Measurements from ENCODE around the gene LYZL4. TPM values are rescaled to one million over a fixed set of nuclear protein-coding genes. Genes with fewer than 3 reads are reported as not detected.

LYZL4 gene
- total RNA-seq, 1 donor from 2014 or later, result not detected

GRCh38 chr3:42442640-42443039 lies 32.2 kb upstream of the LYZL4 start:
- POLR2A ChIA-PET, result no interaction called here
- CTCF ChIA-PET, result interaction anchor here (1.0 to 2.4 kb wide), 9 partner anchors 11 to 1864 kb away, joined by 3 to 40 read pairs (median 4); partner anchors contain the start of gene VIPR1

GRCh38 chr3:42441791-42442190 lies 31.4 kb upstream of the LYZL4 start:
- H3K27ac Mint-ChIP-seq, result no peak overlapping the region
- no peak overlapping the region for H3K4me3 Mint-ChIP-seq
- TF ChIP-seq CTCF (IDR thresholded peaks at IDR 0.05), result no peak
- ATAC-seq (ENCODE audit: low read depth) (no peak), DNase-seq (no peak)
- ChIA-PET CTCF (interaction anchor here (1.0 to 2.4 kb wide), 2 partner anchors 8 to 194 kb away, joined by 3 to 40 read pairs; no protein-coding TSS in a partner anchor), POLR2A (no interaction called here)
- no peaks in the 10 kb centered on the region for H3K9me3 Mint-ChIP-seq
- no peaks in the 10 kb centered on the region for H3K36me3 Mint-ChIP-seq (ENCODE audit: low read depth)
- H3K27me3 Mint-ChIP-seq, result peaks cover 9% of the 10 kb centered on the region
- peaks cover 2% of the 10 kb centered on the region for H3K4me1 Mint-ChIP-seq
- intact Hi-C loops (cut with micrococcal nuclease), result loop anchor here (5.0 kb wide), 2 partner anchors 101 to 1859 kb away; no protein-coding TSS in a partner anchor

More at GRCh38 chr3:42442640-42443039, 32.2 kb upstream of the LYZL4 start:
- Mint-ChIP-seq H3K36me3 (ENCODE audit: low read depth) (no peaks in the 10 kb centered on the region), H3K4me1 (peaks cover 2% of the 10 kb centered on the region), H3K27me3 (peaks cover 12% of the 10 kb centered on the region), H3K4me3 (no peak overlapping the region), H3K9me3 (no peaks in the 10 kb centered on the region), H3K27ac (no peak overlapping the region)
- no peak for DNase-seq
- intact Hi-C loops (cut with micrococcal nuclease), result loop anchor here (1.0 to 5.0 kb wide), 4 partner anchors 100 to 1860 kb away; no protein-coding TSS in a partner anchor
- ATAC-seq (ENCODE audit: low read depth), result no peak
- no peak for TF ChIP-seq CTCF (IDR thresholded peaks at IDR 0.05)

GRCh38 chr3:42440924-42441323 lies 30.5 kb upstream of the LYZL4 start:
- H3K4me3 Mint-ChIP-seq, result no peak overlapping the region
- intact Hi-C loops (cut with micrococcal nuclease), result loop anchor here (5.0 kb wide), 2 partner anchors 101 to 1859 kb away; no protein-coding TSS in a partner anchor
- ChIA-PET POLR2A (no interaction called here), CTCF (interaction anchor here (1.0 to 1.2 kb wide), 2 partner anchors 9 to 193 kb away, joined by 3 to 7 read pairs; no protein-coding TSS in a partner anchor)
- no peak for TF ChIP-seq CTCF (IDR thresholded peaks at IDR 0.05)
- DNase-seq (no peak), ATAC-seq (ENCODE audit: low read depth) (no peak)
- no peaks in the 10 kb centered on the region for H3K9me3 Mint-ChIP-seq
- H3K36me3 Mint-ChIP-seq (ENCODE audit: low read depth), result no peaks in the 10 kb centered on the region
- H3K4me1 Mint-ChIP-seq, result peaks cover 2% of the 10 kb centered on the region
- no peak overlapping the region for H3K27ac Mint-ChIP-seq
- H3K27me3 Mint-ChIP-seq, result peaks cover 7% of the 10 kb centered on the region

GRCh38 chr3:42439261-42440115 lies 29.1 kb upstream of the LYZL4 start:
- CTCF ChIA-PET, result no interaction called here

More at GRCh38 chr3:42439261-42440115, 29.1 kb upstream of the LYZL4 start:
- intact Hi-C loops (cut with micrococcal nuclease), result loop anchor here (5.0 kb wide), 2 partner anchors 103 to 1857 kb away; no protein-coding TSS in a partner anchor
- H3K9me3 Mint-ChIP-seq, result no peaks in the 10 kb centered on the region
- TF ChIP-seq CTCF (IDR thresholded peaks at IDR 0.05), result no peak
- no peaks in the 10 kb centered on the region for H3K36me3 Mint-ChIP-seq (ENCODE audit: low read depth)
- peaks cover 6% of the 10 kb centered on the region for H3K27me3 Mint-ChIP-seq
- no peak overlapping the region for H3K27ac Mint-ChIP-seq
- peaks cover 2% of the 10 kb centered on the region for H3K4me1 Mint-ChIP-seq
- ATAC-seq (ENCODE audit: low read depth) (no peak), DNase-seq (no peak)
- no peak overlapping the region for H3K4me3 Mint-ChIP-seq
- POLR2A ChIA-PET, result no interaction called here

Measured in activated B cell treated with CpG ODN at 0.5 μM for 24 hours (primary cell).